Adipocyte (in vitro differentiated cells): ENCODE data around the gene PACRG.
"Not testable (repeated sequence)": the region's sequence is repeated elsewhere in the genome, so short reads cannot be mapped to it uniquely, and the experiment has no call there.

Source experiments
- DNase-seq: peaks from one replicate; pipeline ENCODE4 v3.0.0-alpha.2; 2015; ENCODE audit warnings: low read depth
- H3K27me3 ChIP-seq: replicated peaks from 2 replicates; pipeline ENCODE4 v1.7.0; 2013; ENCODE audit warnings: mild to moderate bottlenecking, low read length, moderate library complexity; ENCODE audit not compliant: control insufficient read depth, insufficient read depth
- H3K36me3 ChIP-seq: 2 replicates; pipeline ENCODE4 v1.7.0; 2013; ENCODE audit warnings: low read length, mild to moderate bottlenecking, moderate library complexity; ENCODE audit not compliant: control insufficient read depth, insufficient read depth, severe bottlenecking
- H3K4me1 ChIP-seq: 2 replicates; pipeline ENCODE4 v1.7.0; 2013; ENCODE audit warnings: mild to moderate bottlenecking, low read length, moderate library complexity; ENCODE audit not compliant: control insufficient read depth, insufficient read depth
- H3K4me3 ChIP-seq: 2 replicates; pipeline ENCODE4 v1.7.0; 2013; ENCODE audit warnings: mild to moderate bottlenecking, low read length, moderate library complexity
- H3K9ac ChIP-seq: 2 replicates; pipeline ENCODE4 v1.7.0; 2013; ENCODE audit warnings: mild to moderate bottlenecking, low read length, moderate library complexity
- H3K9me3 ChIP-seq: 2 replicates; pipeline ENCODE4 v1.7.0; 2013; ENCODE audit warnings: mild to moderate bottlenecking, low read length, moderate library complexity; ENCODE audit not compliant: control insufficient read depth

PACRG gene

GRCh38 chr6:162971356-162971755 lies 243.6 kb downstream of the PACRG start:
- H3K4me1 ChIP-seq = no peaks in the 10 kb centered on the region
- no peak overlapping the region for H3K4me3 ChIP-seq
- no peaks in the 10 kb centered on the region for H3K36me3 ChIP-seq
- no peak for DNase-seq
- no peak overlapping the region for H3K9ac ChIP-seq
- no peaks in the 10 kb centered on the region for H3K27me3 ChIP-seq
- H3K9me3 ChIP-seq = no peaks in the 10 kb centered on the region

- H3K27me3 ChIP-seq = no peaks in the 10 kb centered on the region
Observed at GRCh38 chr6:162973151-162973872, 245.5 kb downstream of the PACRG start.

GRCh38 chr6:162973980-162974379 lies 246.2 kb downstream of the PACRG start:
- Histone ChIP-seq H3K27me3 (no peaks in the 10 kb centered on the region), H3K4me1 (no peaks in the 10 kb centered on the region), H3K36me3 (no peaks in the 10 kb centered on the region), H3K4me3 (no peak overlapping the region), H3K9me3 (no peaks in the 10 kb centered on the region), H3K9ac (no peak overlapping the region)
- DNase-seq = no peak

More at GRCh38 chr6:162973151-162973872, 245.5 kb downstream of the PACRG start:
- H3K4me1 ChIP-seq = no peaks in the 10 kb centered on the region
- DNase-seq = no peak
- no peaks in the 10 kb centered on the region for H3K36me3 ChIP-seq
- H3K9ac ChIP-seq = no peak overlapping the region
- no peak overlapping the region for H3K4me3 ChIP-seq
- H3K9me3 ChIP-seq = no peaks in the 10 kb centered on the region

GRCh38 chr6:162974685-162975084 lies 246.9 kb downstream of the PACRG start:
- Histone ChIP-seq H3K4me3 (no peak overlapping the region), H3K9ac (no peak overlapping the region), H3K9me3 (no peaks in the 10 kb centered on the region), H3K4me1 (no peaks in the 10 kb centered on the region), H3K36me3 (no peaks in the 10 kb centered on the region), H3K27me3 (no peaks in the 10 kb centered on the region)
- no peak for DNase-seq

- Histone ChIP-seq H3K4me3 (no peak overlapping the region), H3K27me3 (no peaks in the 10 kb centered on the region), H3K36me3 (no peaks in the 10 kb centered on the region), H3K9me3 (no peaks in the 10 kb centered on the region), H3K4me1 (no peaks in the 10 kb centered on the region), H3K9ac (no peak overlapping the region)
- DNase-seq = no peak
Observed at GRCh38 chr6:162976141-162976540, 248.4 kb downstream of the PACRG start.

- H3K9ac ChIP-seq, H3K36me3 ChIP-seq, H3K4me1 ChIP-seq, DNase-seq, H3K27me3 ChIP-seq, H3K4me3 ChIP-seq: not testable (repeated sequence)
- H3K9me3 ChIP-seq = peaks cover 18% of the 10 kb centered on the region
Observed at GRCh38 chr6:162983234-162983633, 255.5 kb downstream of the PACRG start.

GRCh38 chr6:162998777-162999176 lies 271.0 kb downstream of the PACRG start:
- no peaks in the 10 kb centered on the region for H3K9me3 ChIP-seq
- no peaks in the 10 kb centered on the region for H3K36me3 ChIP-seq
- H3K9ac ChIP-seq = no peak overlapping the region
- no peak for DNase-seq
- H3K27me3 ChIP-seq = no peaks in the 10 kb centered on the region
- H3K4me1 ChIP-seq = peaks cover 14% of the 10 kb centered on the region
- H3K4me3 ChIP-seq = no peak overlapping the region

GRCh38 chr6:162999575-163000285 lies 272.0 kb downstream of the PACRG start:
- Histone ChIP-seq H3K9me3 (no peaks in the 10 kb centered on the region), H3K36me3 (no peaks in the 10 kb centered on the region), H3K4me3 (no peak overlapping the region), H3K4me1 (peaks cover 14% of the 10 kb centered on the region), H3K9ac (no peak overlapping the region), H3K27me3 (no peaks in the 10 kb centered on the region)
- DNase-seq = peak; percentile 51

- H3K4me3 ChIP-seq = no peak overlapping the region
- no peaks in the 10 kb centered on the region for H3K27me3 ChIP-seq
- no peaks in the 10 kb centered on the region for H3K36me3 ChIP-seq
- no peak for DNase-seq
- H3K9me3 ChIP-seq = no peaks in the 10 kb centered on the region
- H3K9ac ChIP-seq = no peak overlapping the region
- H3K4me1 ChIP-seq = peaks cover 14% of the 10 kb centered on the region
Observed at GRCh38 chr6:163001330-163001729, 273.6 kb downstream of the PACRG start.

GRCh38 chr6:163008186-163008585 lies 280.4 kb downstream of the PACRG start:
- DNase-seq = no peak
- H3K9ac ChIP-seq = no peak overlapping the region
- no peak overlapping the region for H3K4me3 ChIP-seq
- no peaks in the 10 kb centered on the region for H3K4me1 ChIP-seq
- H3K36me3 ChIP-seq = no peaks in the 10 kb centered on the region
- no peaks in the 10 kb centered on the region for H3K27me3 ChIP-seq
- no peaks in the 10 kb centered on the region for H3K9me3 ChIP-seq

- no peak overlapping the region for H3K4me3 ChIP-seq
- H3K36me3 ChIP-seq = no peaks in the 10 kb centered on the region
- no peaks in the 10 kb centered on the region for H3K9me3 ChIP-seq
- DNase-seq = no peak
- no peaks in the 10 kb centered on the region for H3K4me1 ChIP-seq
- H3K9ac ChIP-seq = no peak overlapping the region
- no peaks in the 10 kb centered on the region for H3K27me3 ChIP-seq
Observed at GRCh38 chr6:163008626-163009025, 280.9 kb downstream of the PACRG start.
